Mesenchymal stem cell (in vitro differentiated cells and primary cell): Measurements from ENCODE around the gene KIF26B.

Experiments used
- DNase-seq: peaks from one replicate; pipeline ENCODE4 v3.0.0-alpha.2; 2013
- H2AFZ ChIP-seq: one replicate; pipeline ENCODE4 v1.6.1; 2013; ENCODE audit warnings: low read depth, mild to moderate bottlenecking, control low read depth, inconsistent platforms, low read length, moderate library complexity
- H2AK5ac ChIP-seq: 2 replicates; pipeline ENCODE4 v1.6.1; 2013; ENCODE audit warnings: low read length, moderate library complexity, mild to moderate bottlenecking, inconsistent platforms; ENCODE audit not compliant: severe bottlenecking
- H2BK120ac ChIP-seq: one replicate; pipeline ENCODE4 v1.6.1; 2013; ENCODE audit warnings: low read depth, mild to moderate bottlenecking, inconsistent platforms, low read length, moderate library complexity
- H2BK12ac ChIP-seq, 2 experiments: one replicate each; pipeline ENCODE4 v1.6.1; 2013; ENCODE audit warnings: inconsistent platforms in 2 of 2, low read length in 2 of 2, mild to moderate bottlenecking in 2 of 2, moderate library complexity in 2 of 2, control low read depth in 1 of 2
- H2BK15ac ChIP-seq: one replicate; pipeline ENCODE4 v1.6.1; 2013; ENCODE audit warnings: mild to moderate bottlenecking, low read depth, inconsistent platforms; ENCODE audit not compliant: poor library complexity, severe bottlenecking
- H2BK5ac ChIP-seq: 2 replicates; pipeline ENCODE4 v1.6.1; 2013; ENCODE audit warnings: low read depth, mild to moderate bottlenecking, low read length, control low read depth, inconsistent platforms; ENCODE audit not compliant: poor library complexity, severe bottlenecking
- H3K14ac ChIP-seq, 2 experiments: one replicate each; pipeline ENCODE4 v1.6.1; 2013; ENCODE audit warnings: inconsistent platforms in 2 of 2, low read length in 2 of 2, control low read depth in 1 of 2, mild to moderate bottlenecking in 1 of 2, moderate library complexity in 1 of 2
- H3K18ac ChIP-seq, 2 experiments: one replicate each; pipeline ENCODE4 v1.6.1; 2013; ENCODE audit warnings: inconsistent platforms in 2 of 2, low read length in 2 of 2, control low read depth in 1 of 2, low read depth in 1 of 2, mild to moderate bottlenecking in 1 of 2
- H3K23ac ChIP-seq, 2 experiments: one replicate each; pipeline ENCODE4 v1.6.1; 2013; ENCODE audit warnings: inconsistent platforms in 2 of 2, low read length in 2 of 2, mild to moderate bottlenecking in 2 of 2, moderate library complexity in 2 of 2, control low read depth in 1 of 2
- H3K27ac ChIP-seq: 2 replicates; pipeline ENCODE4 v1.5.1; 2013; ENCODE audit warnings: mild to moderate bottlenecking, moderate library complexity, low read length, control low read depth, inconsistent platforms; ENCODE audit not compliant: poor library complexity, severe bottlenecking
- H3K27me3 ChIP-seq, 2 experiments: 2 replicates each; pipeline versions ENCODE4 v1.6.1 to v1.7.0; 2013; ENCODE audit warnings: low read length in 2 of 2, mild to moderate bottlenecking in 2 of 2, moderate library complexity in 2 of 2, control low read depth in 1 of 2, inconsistent platforms in 1 of 2; ENCODE audit not compliant: control insufficient read depth in 1 of 2, insufficient read depth in 1 of 2
- H3K36me3 ChIP-seq, 2 experiments: 2 replicates each; pipeline versions ENCODE4 v1.6.1 to v1.7.0; 2013; ENCODE audit warnings: low read length in 2 of 2, control low read depth in 1 of 2, inconsistent platforms in 1 of 2, low read depth in 1 of 2, mild to moderate bottlenecking in 1 of 2; ENCODE audit not compliant: insufficient read depth in 2 of 2, control insufficient read depth in 1 of 2
- H3K4ac ChIP-seq, 2 experiments: one replicate each; pipeline ENCODE4 v1.6.1; 2013; ENCODE audit warnings: inconsistent platforms in 2 of 2, low read length in 2 of 2, mild to moderate bottlenecking in 2 of 2, moderate library complexity in 2 of 2, control low read depth in 1 of 2, low read depth in 1 of 2
- H3K4me1 ChIP-seq: 2 replicates; pipeline ENCODE4 v1.6.1; 2013; ENCODE audit warnings: low read depth, low read length, control low read depth; ENCODE audit not compliant: control insufficient read depth, insufficient read depth
- H3K4me2 ChIP-seq: 2 replicates; pipeline ENCODE4 v1.6.1; 2013; ENCODE audit warnings: low read length, mild to moderate bottlenecking, inconsistent platforms; ENCODE audit not compliant: poor library complexity, severe bottlenecking
- H3K4me3 ChIP-seq, 2 experiments: 2 replicates each; pipeline versions ENCODE4 v1.5.1 to v1.7.0; 2013; ENCODE audit warnings: low read length in 2 of 2, mild to moderate bottlenecking in 2 of 2, control low read depth in 1 of 2, low read depth in 1 of 2; ENCODE audit not compliant: insufficient read depth in 1 of 2
- H3K79me1 ChIP-seq: replicated peaks from 2 replicates; pipeline ENCODE4 v1.6.1; 2013; ENCODE audit warnings: mild to moderate bottlenecking, control low read depth, low read length, inconsistent platforms; ENCODE audit not compliant: poor library complexity, severe bottlenecking
- H3K9ac ChIP-seq: 2 replicates; pipeline ENCODE4 v1.7.0; 2013; ENCODE audit warnings: mild to moderate bottlenecking, low read length, moderate library complexity
- H3K9me3 ChIP-seq: 2 replicates; pipeline ENCODE4 v1.7.0; 2013; ENCODE audit warnings: mild to moderate bottlenecking, low read length; ENCODE audit not compliant: control insufficient read depth
- H4K8ac ChIP-seq: one replicate; pipeline ENCODE4 v1.6.1; 2013; ENCODE audit warnings: inconsistent platforms, mild to moderate bottlenecking, low read length, moderate library complexity
- H4K91ac ChIP-seq: one replicate; pipeline ENCODE4 v1.6.1; 2013; ENCODE audit warnings: mild to moderate bottlenecking, low read length, inconsistent platforms
- WGBS: methylation state at CpG from one replicate; pipeline ENCODE4 v1.1.7; 2013; ENCODE audit warnings: mixed read lengths; 5-methylcytosine and 5-hydroxymethylcytosine counted together

The KIF26B gene

GRCh38 chr1:245126530-245126929, 28.3 kb upstream of the KIF26B start:
- no peak for DNase-seq
- Histone ChIP-seq H3K9ac (no peak overlapping the region), H2BK15ac (no peak overlapping the region), H3K14ac (no peak overlapping the region), H4K91ac (no peak overlapping the region), H3K23ac (no peak overlapping the region), H4K8ac (no peak overlapping the region), H2BK12ac (no peak overlapping the region), H2BK5ac (no peak overlapping the region), H3K4me1 (no peaks in the 10 kb centered on the region), H3K36me3 (no peaks in the 10 kb centered on the region), H3K79me1 (no peaks in the 10 kb centered on the region), H2AK5ac (no peak overlapping the region), H2BK120ac (no peak overlapping the region), H2AFZ (no peak overlapping the region), H3K18ac (no peak overlapping the region), H3K9me3 (no peaks in the 10 kb centered on the region), H3K4me2 (no peak overlapping the region), H3K4me3 (no peak overlapping the region), H3K27me3 (peaks cover 6 to 13% of the 10 kb centered on the region in 2 experiments), H3K4ac (peak overlapping the region in 1 of 2 experiments; percentile 31), H3K27ac (no peak overlapping the region)
- 93% methylated on average over 5 of the region's 5 CpGs for WGBS

- 87% methylated on average over 20 of the region's 20 CpGs for WGBS
- H3K4ac ChIP-seq: no peak overlapping the region
- H2BK120ac ChIP-seq: no peak overlapping the region
- no peaks in the 10 kb centered on the region for H3K36me3 ChIP-seq
- no peak overlapping the region for H3K14ac ChIP-seq
- H4K8ac ChIP-seq: no peak overlapping the region
- H3K27ac ChIP-seq: no peak overlapping the region
- no peak overlapping the region for H3K23ac ChIP-seq
- H2BK15ac ChIP-seq: no peak overlapping the region
- H3K18ac ChIP-seq: no peak overlapping the region
- no peaks in the 10 kb centered on the region for H3K4me1 ChIP-seq
- H3K79me1 ChIP-seq: no peaks in the 10 kb centered on the region
- H3K4me3 ChIP-seq: no peak overlapping the region
- no peak overlapping the region for H3K9ac ChIP-seq
- no peak overlapping the region for H4K91ac ChIP-seq
- H3K4me2 ChIP-seq: no peak overlapping the region
- H2BK5ac ChIP-seq: no peak overlapping the region
- H2AK5ac ChIP-seq: no peak overlapping the region
- DNase-seq: no peak
- peaks cover 11 to 23% of the 10 kb centered on the region in 2 experiments for H3K27me3 ChIP-seq
- no peak overlapping the region for H2AFZ ChIP-seq
- no peak overlapping the region for H2BK12ac ChIP-seq
- H3K9me3 ChIP-seq: no peaks in the 10 kb centered on the region
These were observed 26.2 kb upstream of the KIF26B start for GRCh38 chr1:245128381-245129101.

- H2BK12ac ChIP-seq: no peak overlapping the region
- H2AFZ ChIP-seq: no peak overlapping the region
- no peak overlapping the region for H4K91ac ChIP-seq
- H2BK15ac ChIP-seq: no peak overlapping the region
- H4K8ac ChIP-seq: no peak overlapping the region
- no peaks in the 10 kb centered on the region for H3K4me1 ChIP-seq
- H3K9me3 ChIP-seq: no peaks in the 10 kb centered on the region
- no peak overlapping the region for H3K18ac ChIP-seq
- H3K9ac ChIP-seq: no peak overlapping the region
- H3K4me2 ChIP-seq: no peak overlapping the region
- no peak overlapping the region for H3K4ac ChIP-seq
- no peak overlapping the region for H2AK5ac ChIP-seq
- no peak overlapping the region for H3K14ac ChIP-seq
- H3K23ac ChIP-seq: peak overlapping the region in 1 of 2 experiments; percentile 37
- DNase-seq: no peak
- WGBS: 86% methylated on average over 18 of the region's 19 CpGs
- H3K36me3 ChIP-seq: no peaks in the 10 kb centered on the region
- H3K27ac ChIP-seq: no peak overlapping the region
- peaks cover 11 to 24% of the 10 kb centered on the region in 2 experiments for H3K27me3 ChIP-seq
- no peak overlapping the region for H2BK5ac ChIP-seq
- H3K79me1 ChIP-seq: no peaks in the 10 kb centered on the region
- H2BK120ac ChIP-seq: no peak overlapping the region
- H3K4me3 ChIP-seq: no peak overlapping the region
These were observed 25.2 kb upstream of the KIF26B start for GRCh38 chr1:245129319-245130240.
